ENCODE data around the gene KRT5.
"Not testable (repeated sequence)": the region's sequence is repeated elsewhere in the genome, so short reads cannot be mapped to it uniquely, and the experiment has no call there.

The KRT5 gene

DNA sequence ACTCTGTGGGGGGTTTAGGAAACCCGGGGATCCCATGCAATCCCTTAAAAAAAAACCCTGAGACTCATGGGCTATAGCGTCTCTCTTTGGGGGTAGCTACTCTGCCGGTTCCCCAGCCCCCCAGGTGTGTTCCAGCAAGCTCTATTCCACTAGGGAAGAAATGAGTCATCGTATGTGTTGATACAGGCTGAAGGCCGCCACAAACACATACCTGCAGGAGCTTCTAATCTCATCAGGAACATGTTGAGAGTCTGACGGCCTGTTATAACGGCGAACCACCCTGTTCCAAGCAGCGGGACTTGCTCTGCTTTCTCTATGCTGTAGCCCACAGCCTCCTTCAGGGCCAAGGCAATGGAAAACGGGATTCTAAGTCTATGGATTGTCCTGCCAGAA lies 977 bp upstream of the KRT5 start:
- DNase-seq, result no peak

DNA sequence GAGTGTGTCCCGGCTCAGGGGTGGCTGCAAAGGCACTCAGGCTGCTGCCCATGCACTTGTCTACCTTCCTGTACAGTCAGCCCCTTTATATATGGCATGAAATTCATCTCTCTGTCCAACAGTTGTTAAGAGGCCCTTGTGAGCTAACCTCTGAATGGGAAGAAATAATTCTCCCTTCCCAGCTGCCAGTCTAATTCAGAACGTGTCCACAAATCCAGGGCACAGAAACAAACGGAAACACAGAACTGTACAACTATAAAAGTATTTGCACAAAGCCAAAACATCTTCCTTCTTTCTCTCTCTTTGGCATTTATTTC lies 849 bp downstream of the KRT5 start:
- no peak for DNase-seq

DNA sequence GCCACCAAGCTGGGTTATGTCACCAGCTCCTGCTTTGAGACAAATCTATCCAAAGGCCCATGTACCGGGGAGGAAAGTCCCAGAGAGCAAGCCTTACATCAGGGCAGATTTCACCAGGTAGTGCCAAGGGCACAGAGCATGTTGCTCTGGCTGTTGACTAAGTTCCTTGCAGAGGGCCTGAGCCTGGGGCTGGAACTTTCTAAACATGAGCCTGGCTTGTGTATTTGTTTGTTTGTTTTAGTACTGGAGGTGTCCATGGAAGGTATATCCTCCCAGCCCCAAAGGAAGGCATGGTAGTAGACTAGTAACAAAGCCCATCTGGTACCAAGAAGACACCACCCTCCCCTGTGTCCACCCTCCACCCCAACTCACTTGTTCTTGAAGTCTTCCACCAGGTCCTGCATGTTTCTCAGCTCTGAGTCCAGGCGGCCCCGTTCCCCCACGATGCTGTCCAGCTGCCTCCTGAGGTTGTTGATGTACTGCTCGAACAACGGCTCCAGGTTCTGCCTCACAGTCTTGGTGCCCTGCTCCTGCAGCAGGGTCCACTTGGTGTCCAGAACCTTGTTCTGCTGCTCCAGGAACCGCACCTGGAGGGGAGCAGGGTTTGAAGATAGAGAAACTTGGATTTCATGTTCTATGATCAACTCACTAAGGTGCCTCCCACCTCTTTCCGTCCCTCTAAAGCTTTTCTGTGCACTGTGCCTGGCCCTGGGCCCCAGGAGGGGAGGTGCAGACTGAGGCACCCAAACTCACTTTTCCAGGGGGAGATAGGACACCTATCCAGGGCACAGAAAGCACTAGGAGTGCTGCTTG lies 1.4 kb downstream of the KRT5 start:
- no peak for DNase-seq

DNA sequence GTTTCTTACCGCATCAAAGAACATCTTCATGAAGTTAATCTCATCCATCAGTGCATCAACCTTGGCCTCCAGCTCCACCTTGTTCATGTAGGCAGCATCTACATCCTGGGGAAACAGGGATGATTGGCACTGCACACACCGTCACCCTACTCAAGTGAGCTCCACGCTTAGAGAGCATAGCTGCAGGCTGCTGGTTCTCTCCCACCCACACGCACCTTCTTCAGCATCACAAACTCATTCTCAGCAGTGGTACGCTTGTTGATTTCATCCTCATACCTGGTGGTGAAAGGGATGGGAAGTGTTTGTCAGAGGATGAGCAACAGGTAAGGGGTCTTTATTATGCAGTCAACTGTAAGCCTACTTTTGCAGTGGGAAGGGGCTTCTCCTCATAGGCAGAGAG lies 2.3 kb downstream of the KRT5 start:
- DNase-seq, result peak in 23 of 56 donors; percentile 10 to 80 (median 56)

DNA sequence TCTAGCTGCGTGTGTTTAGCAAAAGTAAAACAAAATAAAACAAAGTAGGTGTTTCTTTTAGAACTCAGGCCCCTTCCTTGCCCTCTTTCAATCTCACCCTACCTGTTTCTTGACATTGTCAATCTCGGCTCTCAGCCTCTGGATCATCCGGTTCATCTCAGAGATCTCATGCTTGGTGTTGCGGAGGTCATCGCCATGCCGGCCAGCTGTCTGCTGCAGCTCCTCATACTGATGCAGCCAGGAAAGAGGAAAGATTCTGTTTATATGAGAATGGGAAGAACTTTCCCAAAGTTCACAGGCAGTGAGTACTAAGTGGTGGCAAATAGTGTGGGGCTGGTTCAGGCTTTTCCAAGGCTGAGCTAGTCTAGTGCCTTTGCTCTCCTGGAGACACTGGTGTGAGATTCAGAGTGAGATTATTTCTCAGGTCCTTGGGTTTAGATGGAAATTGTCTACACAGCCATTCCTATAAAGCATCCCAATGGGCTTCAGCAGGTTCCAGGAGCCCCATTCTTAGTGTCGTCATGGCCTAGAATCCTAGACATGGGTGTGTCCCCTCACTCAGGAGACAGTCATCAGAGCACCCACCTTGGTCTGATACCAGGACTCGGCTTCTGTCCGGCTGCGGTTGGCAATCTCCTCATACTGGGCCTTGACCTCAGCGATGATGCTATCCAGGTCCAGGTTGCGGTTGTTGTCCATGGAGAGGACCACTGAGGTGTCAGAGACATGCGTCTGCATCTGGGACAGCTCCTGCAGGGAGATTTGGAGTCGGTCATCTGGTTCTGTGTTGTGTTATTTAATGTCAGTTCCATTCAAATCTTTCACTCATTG lies 3.0 kb downstream of the KRT5 start:
- no peak for DNase-seq

DNA sequence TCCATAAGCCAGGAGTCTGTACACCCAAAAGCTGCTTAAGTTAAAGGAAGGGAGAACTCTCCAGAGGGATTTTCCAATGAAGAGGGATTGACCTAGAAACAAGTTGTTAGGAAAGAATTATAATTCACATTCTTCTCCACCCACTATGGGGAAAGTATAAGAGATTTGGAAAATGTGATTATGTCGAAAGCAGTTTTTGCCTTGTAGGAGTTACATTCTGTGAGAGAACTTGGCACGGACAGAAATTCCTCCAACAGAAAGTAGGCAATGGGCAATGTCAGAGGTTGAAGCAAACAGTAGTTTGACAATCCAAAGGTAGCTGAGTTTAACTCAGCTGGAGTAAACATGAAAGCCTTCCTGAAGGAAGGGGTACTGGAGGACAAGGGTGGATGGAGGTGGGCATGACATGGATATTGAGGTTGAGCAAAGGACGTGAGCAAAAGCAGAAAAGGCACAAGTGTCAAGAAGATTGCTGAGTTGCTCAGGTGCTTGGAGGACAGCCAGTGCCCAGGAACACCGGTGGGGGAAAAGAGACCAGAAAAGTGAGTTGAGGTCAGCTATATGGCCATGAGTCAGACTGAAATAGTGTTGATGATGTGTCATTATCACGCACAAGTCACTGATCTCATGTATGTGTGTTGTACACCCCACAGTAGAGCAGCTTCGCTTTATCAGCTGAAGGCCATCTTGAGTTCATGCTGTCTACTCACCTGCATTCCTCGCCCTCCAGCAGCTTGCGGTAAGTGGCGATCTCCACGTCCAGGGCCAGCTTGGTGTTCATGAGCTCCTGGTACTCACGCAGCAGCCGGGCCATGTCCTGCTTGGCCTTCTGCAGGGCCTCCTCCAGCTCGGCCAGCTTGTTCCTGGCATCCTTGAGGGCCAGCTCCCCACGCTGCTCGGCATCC lies 4.0 kb downstream of the KRT5 start:
- DNase-seq, result no peak

DNA sequence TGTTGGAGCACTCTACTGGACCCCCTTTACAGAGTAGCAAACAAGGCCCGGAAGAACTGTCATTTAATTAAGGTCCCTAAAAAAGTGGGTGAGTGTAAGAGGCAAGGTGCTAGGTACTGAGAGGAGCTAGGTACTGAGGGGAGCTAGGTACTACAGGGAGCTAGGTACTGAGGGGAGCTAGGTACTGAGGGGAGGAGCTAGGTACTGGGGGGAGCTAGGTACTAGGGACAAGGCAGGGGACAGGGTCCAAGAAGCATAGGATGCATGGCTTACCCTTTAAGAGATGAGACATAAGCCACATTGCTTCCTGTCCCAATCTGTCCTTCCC lies 4.9 kb downstream of the KRT5 start:
- no peak for DNase-seq

DNA sequence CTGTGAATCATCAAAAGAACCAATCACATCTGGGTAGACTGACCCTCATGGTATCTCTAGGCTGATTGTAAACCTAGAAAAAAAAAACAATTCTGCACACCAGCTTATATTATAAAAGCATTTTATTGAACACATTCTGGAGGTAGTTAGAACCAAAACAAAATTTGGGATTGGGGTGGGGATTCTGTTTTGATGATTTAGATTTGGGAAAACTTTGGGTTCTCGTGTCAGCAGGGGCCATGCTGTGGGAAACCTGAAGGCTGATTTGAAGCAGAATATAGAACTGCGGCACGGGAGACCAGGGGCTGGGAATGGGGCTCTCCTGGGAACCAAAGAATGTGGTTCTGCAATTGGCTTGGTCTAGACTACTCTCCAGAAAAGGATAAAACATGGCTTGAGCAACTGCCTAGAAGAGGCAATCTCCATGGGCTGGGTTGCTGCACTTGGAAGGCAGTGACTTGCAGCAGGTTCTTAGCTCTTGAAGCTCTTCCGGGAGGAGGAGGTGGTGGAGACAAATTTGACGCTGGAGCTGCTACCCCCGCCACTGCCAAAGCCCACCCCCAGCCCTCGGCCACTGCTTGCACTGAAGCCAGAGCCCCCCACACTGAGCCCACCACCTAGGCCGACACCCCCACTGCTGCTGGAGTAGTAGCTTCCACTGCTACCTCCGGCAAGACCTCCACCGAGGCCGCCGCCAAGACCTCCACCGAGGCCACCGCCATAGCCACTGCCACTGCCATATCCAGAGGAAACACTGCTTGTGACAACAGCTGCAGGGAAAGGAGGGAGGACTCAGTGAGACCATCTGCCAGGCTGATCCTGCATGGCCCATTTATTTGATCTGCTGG lies 5.5 kb downstream of the KRT5 start:
- no peak for DNase-seq

DNA sequence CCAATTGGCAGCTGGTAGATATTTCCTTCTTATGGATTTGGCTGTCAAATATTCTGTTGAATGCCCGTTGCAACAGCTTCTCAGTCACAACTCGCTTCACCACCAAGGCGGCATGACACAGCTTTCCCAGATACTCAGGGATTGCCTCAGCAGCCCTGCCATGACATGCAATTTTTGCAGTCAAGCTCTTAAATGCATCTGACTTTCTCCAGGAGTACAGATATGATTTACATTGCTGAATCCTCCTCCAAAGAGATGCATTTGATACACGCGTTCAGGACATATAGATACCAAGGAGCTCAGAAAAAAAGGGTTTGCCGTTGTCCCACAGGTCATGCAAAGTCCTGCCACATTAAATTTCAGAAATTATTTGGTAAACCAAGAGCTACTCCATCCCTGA lies 6.5 kb downstream of the KRT5 start:
- DNase-seq, result no peak

DNA sequence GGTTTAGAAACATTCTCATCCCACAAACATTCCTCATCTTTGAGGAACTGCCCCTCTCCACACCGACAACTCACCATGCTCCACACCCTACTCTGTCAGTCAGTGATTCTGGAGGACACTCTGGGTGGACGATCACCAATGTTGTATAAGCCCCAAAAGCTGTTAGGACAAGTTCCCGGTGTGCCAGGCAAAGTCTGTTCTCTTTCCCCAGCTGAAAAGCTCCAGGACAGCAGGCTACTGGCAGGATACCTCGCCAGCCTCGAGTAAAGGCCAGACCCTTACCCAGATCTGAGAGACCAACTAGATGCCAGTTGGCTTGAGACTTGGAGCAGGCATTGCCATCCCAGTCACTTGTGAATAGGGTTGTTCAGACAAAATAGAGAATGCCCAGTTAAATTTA lies 12.0 kb downstream of the KRT5 start:
- DNase-seq, result no peak

DNA sequence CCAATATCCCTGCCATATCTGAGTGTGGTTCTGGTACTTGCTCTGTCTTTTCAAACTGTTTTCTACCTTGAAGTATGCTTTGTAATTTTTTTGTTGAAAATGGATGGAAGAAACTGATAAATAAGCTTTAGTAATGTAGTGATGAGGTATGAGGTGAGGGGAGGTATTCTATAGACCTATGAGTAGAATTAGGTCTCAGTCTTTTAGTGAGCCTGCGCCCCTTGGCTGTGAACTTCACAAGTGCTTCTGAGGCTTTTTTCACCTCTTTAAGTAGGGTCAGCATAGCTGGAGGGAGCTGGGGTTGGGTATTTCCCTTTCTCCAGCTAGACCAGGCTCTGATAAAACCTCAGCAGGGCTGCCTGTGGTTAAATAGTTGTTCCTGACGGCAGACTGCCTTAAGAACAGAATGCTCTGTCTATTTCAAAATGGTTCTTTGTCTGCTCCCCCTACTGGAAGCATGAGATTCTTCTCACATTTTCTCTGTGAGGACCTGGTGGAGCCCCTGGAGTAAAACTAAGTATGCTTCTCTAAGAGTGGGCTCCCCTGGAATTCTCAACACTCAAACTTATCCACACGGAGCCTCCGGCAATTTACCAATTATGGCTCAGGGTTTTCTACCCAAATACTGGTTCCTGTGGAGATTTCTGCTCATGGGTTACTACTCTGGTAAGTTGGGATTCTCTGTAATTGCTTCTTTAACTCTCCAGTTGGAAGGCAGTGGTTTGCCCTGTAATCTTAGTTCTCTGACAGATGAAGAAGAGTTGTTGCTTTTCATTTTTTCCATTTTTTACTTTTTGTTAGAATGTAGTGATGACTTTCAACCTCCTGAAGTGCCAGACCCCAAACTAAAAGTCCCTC lies 13.1 kb downstream of the KRT5 start:
- no peak for DNase-seq

DNA sequence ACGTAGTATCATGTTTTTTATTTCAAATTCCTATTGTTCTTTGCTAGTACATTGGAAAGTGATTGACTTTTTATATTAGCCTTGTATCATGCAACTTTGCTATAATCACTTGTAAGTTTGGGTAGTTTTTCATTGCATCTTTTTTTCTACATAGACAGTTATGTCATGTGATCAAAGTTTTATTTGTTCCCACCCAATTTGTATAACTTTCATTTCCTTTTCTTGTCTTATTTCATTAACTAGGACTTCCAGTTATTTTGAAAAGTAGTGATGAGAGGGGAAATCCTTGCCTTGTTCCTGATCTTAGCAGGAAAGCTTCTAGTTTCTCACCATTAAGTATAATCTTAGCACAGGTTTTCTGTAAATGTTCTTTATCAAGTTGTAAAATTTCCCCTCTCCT lies 17.3 kb downstream of the KRT5 start:
- DNase-seq, result no peak

DNA sequence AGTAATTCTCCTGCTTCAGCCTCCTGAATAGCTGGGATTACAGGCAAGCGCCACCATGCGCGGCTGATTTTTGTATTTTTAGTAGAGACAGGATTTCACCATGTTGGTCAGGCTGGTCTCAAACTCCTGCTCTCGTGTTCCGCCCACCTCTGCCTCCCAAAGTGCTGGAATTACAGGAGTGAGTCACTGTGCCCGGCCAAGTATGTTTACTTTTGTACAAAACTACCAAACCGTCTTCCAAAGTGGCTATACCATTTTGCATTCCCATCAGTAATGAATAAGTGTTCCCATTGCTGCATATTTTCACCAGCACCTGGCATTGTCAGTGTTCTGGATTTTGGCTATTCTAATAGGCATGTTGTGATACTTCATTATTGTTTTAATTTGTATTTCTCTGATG lies 18.7 kb downstream of the KRT5 start:
- no peak for DNase-seq

DNA sequence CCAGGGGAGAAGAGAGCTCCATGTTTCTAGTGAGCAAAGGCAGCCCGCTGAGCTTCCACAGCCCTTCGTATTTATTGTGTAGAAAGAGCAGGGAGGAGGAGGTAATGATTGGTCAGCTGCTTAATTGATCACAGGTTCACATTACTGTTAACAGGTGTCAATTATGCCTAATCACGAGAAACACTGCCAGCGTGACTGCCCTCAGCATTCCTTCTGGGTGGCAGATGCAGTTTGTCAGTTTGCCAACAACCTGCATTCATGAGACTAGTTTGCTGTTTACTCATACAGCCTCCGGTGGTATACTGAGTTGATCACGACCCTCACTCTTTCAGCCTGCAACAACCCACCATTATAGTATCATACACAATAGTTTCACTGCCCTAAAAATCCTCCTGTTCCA lies 19.6 kb downstream of the KRT5 start:
- not testable (repeated sequence) for DNase-seq

DNA sequence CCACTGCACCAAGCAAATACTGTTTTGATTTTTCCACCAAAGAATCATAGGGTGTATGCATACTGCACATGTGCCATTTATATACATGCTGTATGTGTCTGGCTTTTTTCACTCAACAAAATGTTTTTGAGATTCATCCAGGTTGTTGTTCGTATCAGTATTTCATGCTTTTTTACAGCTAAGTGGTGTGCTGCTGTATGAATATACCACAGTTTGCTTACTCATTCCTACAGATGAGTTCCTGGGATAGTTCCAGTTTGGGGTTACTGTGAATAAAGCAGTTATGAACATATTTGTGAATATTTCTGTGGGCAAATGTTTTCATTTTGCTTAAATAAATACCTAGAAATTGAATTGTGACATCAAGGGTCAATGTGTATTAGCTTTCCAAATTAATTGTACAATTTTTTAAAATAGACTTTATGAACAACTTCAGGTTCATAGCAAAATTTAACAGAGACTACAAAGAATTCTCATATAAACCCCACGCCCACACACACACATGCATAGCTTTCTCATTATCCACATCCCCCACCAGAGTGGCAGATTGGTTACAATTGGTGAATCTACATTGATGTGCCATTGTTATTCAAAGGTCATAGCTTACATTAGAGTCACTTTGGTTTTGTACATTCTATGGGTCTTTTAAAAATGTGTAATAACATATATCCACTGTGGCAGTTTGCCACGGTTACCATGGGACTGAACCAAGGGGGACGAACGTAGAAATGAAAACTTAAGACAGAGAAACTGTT lies 20.2 kb downstream of the KRT5 start:
- no peak for DNase-seq

DNA sequence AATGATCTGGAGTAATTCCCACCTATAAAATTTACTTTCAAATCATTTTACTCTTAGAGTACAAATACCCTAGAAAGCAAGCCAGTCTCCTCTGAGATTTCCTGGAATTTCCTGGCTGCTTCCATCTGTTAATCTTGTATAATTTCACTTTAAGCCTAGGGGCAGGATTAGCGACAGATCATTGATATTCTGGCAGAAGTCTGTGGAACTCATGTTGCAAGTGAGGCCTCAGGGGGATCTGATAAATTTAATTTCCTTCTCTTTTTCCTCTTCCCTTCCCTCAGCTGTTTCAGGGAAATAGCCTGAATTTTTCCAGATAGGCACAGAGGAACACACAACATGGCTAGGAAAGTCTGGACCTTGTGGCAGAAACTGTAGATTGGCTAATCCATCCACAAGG lies 21.2 kb downstream of the KRT5 start:
- DNase-seq, result no peak

DNA sequence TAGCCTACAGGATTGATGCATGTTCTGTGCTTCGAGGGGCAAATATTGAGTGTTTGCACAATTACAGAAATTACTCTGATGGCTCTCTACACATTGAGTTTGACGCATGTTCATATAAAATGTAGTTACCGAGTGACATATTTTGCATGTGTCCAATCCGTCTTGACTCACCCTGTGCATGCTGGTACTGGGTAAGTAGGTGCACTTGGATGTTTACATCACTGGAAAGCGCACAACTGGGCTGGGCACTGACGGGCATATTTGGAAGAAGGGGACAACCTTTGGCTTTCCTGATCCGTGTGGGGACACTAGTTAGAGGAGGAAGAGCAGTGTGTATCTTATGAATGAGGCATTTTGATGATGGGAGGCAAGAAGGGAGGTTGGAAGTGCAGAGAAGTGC lies 22.2 kb downstream of the KRT5 start:
- DNase-seq, result no peak

DNA sequence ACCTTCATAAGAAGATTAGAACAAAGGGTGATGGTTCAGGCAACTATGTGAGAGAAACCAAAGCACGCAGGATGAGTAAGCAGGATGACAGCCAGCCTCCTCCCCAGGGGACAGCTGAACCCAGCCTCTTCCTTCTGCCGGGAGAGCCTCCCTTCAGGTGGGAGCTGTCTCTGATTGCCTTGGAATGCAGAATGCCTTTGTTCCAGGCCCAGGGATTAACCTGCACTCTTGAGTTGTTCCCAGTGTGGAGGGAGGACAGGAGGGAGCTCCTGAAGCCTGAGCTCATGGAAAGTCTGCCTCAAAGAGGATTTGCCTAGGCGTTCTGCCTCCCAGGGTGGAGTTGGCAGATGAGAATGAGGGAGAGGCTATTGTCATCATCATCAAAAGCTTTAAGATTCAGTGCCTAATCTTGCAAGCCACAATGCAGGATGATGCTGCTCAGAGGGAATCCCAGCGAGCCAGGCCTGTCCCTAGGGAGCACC lies 23.6 kb downstream of the KRT5 start:
- no peak for DNase-seq

DNA sequence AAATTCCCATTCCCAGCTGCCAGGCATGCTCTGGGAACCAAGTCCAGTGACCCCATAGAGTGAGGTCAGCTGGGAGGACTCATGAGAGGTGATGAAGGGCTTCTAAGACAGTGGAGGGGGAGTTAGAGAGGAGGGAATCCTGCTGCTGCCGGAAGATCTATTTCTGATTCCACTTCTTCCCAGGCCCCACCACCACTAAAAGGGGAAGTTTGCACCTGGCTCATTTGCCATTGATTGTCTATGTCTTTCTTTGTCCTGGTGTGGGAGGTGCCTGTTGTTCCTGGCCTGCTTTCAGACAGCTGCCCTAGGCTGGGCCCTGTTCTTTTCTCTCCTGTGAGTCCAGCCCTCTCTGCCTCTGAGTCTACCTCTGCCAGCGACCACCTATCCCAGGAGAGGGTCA lies 24.1 kb downstream of the KRT5 start:
- no peak for DNase-seq
